SK-N-SH treated with all-trans-retinoic acid at 6 μM for 48 hours (cell line): ENCODE results near the gene CDH4.

Experiments
- ARNTL ChIP-seq: fragments of 450-650 bp; formaldehyde crosslinking; IDR thresholded peaks from 2 replicates; pipeline ENCODE4 v1.5.0; 2020; ENCODE audit warnings: low read depth, mild to moderate bottlenecking, moderate library complexity, borderline replicate concordance
- BACH2 ChIP-seq: fragments of 250-450 bp; sonication (Bioruptor Pico); IDR thresholded peaks from 2 replicates; pipeline ENCODE4 v1.9.0; 2021; ENCODE audit warnings: mild to moderate bottlenecking, borderline replicate concordance
- CSRNP3 ChIP-seq: fragments of 250-450 bp; sonication (Bioruptor Pico); IDR thresholded peaks from 2 replicates; pipeline ENCODE4 v1.5.1; 2021; ENCODE audit warnings: mild to moderate bottlenecking, moderate library complexity
- ISL1 ChIP-seq: fragments of 250-450 bp; sonication (Bioruptor Pico); IDR thresholded peaks from 2 replicates; pipeline ENCODE4 v2.1.2; 2022; ENCODE audit warnings: mild to moderate bottlenecking, moderate library complexity
- PATZ1 ChIP-seq: fragments of 250-450 bp; sonication (Bioruptor Pico); IDR thresholded peaks from 2 replicates; pipeline ENCODE4 v1.8.0; 2020; ENCODE audit warnings: mild to moderate bottlenecking, moderate library complexity, borderline replicate concordance
- ZC3H10 ChIP-seq: fragments of 250-450 bp; sonication (Bioruptor Pico); IDR thresholded peaks from 2 replicates; pipeline ENCODE4 v1.5.1; 2021; ENCODE audit warnings: mild to moderate bottlenecking, moderate library complexity
- ZFP3 ChIP-seq: fragments of 250-450 bp; sonication (Bioruptor Pico); IDR thresholded peaks from 2 replicates; pipeline ENCODE4 v1.5.0; 2020; ENCODE audit warnings: mild to moderate bottlenecking, moderate library complexity
- ZFP30 ChIP-seq: fragments of 450-650 bp; formaldehyde crosslinking; IDR thresholded peaks from 2 replicates; pipeline ENCODE4 v1.5.0; 2022; ENCODE audit warnings: mild to moderate bottlenecking, moderate library complexity
- ZNF565 ChIP-seq: fragments of 450-650 bp; formaldehyde crosslinking; conservative IDR thresholded peaks from 2 replicates; pipeline ENCODE4 v1.5.0; 2020; ENCODE audit warnings: low read depth, mild to moderate bottlenecking, moderate library complexity
- ZNF70 ChIP-seq: fragments of 450-650 bp; formaldehyde crosslinking; IDR thresholded peaks from 2 replicates; pipeline ENCODE4 v1.5.0; 2020; ENCODE audit warnings: mild to moderate bottlenecking, moderate library complexity
- TF ChIP-seq, protein P1 (sequence below): fragments of 250-450 bp; sonication (Bioruptor Pico); IDR thresholded peaks from 2 replicates; pipeline ENCODE4 v1.5.1; 2020; ENCODE audit warnings: low read depth, mild to moderate bottlenecking, moderate library complexity
- TF ChIP-seq, protein P2 (sequence below): fragments of 250-450 bp; sonication (Bioruptor Pico); IDR thresholded peaks from 2 replicates; pipeline ENCODE4 v1.8.0; 2021; ENCODE audit warnings: low read depth, mild to moderate bottlenecking, moderate library complexity, borderline replicate concordance
- TF ChIP-seq, protein P3 (sequence below): fragments of 250-450 bp; sonication (Bioruptor Pico); IDR thresholded peaks from 2 replicates; pipeline ENCODE4 v1.5.0; 2020; ENCODE audit warnings: mild to moderate bottlenecking, moderate library complexity

DNA sequence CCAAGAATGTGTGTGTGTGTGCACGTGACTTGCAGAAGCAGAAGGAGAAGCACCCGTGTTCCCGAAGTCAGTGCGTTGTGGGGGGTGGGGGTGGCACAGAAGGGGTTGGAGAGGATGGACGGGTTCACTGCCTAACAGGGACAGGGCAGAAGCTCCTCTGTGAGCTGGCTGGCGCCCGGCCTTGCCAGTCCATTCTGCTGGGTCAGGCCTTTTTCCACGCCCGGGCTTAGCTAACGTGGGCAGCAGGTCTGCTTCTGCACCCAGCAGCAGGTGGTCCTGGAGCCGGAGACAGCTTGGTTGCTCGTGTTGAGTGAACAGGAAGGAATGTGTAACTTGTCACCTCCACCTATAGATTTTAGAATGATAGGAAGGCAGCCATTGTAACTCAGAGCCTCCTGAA, 374.4 kb downstream of the CDH4 start:
- TF ChIP-seq PATZ1 (CRISPR knock-in tag) (no peak), CSRNP3 (CRISPR knock-in tag) (no peak), ZFP3 (CRISPR knock-in tag) (no peak), ARNTL (CRISPR knock-in tag) (no peak), ZNF565 (CRISPR knock-in tag) (no peak), BACH2 (CRISPR knock-in tag) (no peak), ZNF70 (CRISPR knock-in tag) (no peak), ZFP30 (no peak), ISL1 (no peak), ZC3H10 (CRISPR knock-in tag) (no peak)
- TF ChIP-seq, protein P1, sequence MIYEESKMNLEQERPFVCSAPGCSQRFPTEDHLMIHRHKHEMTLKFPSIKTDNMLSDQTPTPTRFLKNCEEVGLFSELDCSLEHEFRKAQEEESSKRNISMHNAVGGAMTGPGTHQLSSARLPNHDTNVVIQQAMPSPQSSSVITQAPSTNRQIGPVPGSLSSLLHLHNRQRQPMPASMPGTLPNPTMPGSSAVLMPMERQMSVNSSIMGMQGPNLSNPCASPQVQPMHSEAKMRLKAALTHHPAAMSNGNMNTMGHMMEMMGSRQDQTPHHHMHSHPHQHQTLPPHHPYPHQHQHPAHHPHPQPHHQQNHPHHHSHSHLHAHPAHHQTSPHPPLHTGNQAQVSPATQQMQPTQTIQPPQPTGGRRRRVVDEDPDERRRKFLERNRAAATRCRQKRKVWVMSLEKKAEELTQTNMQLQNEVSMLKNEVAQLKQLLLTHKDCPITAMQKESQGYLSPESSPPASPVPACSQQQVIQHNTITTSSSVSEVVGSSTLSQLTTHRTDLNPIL (CRISPR knock-in tag), result no peak
- TF ChIP-seq, protein P2, sequence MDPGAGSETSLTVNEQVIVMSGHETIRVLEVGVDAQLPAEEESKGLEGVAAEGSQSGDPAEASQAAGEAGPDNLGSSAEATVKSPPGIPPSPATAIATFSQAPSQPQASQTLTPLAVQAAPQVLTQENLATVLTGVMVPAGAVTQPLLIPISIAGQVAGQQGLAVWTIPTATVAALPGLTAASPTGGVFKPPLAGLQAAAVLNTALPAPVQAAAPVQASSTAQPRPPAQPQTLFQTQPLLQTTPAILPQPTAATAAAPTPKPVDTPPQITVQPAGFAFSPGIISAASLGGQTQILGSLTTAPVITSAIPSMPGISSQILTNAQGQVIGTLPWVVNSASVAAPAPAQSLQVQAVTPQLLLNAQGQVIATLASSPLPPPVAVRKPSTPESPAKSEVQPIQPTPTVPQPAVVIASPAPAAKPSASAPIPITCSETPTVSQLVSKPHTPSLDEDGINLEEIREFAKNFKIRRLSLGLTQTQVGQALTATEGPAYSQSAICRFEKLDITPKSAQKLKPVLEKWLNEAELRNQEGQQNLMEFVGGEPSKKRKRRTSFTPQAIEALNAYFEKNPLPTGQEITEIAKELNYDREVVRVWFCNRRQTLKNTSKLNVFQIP (CRISPR knock-in tag), result no peak
- TF ChIP-seq, protein P3, sequence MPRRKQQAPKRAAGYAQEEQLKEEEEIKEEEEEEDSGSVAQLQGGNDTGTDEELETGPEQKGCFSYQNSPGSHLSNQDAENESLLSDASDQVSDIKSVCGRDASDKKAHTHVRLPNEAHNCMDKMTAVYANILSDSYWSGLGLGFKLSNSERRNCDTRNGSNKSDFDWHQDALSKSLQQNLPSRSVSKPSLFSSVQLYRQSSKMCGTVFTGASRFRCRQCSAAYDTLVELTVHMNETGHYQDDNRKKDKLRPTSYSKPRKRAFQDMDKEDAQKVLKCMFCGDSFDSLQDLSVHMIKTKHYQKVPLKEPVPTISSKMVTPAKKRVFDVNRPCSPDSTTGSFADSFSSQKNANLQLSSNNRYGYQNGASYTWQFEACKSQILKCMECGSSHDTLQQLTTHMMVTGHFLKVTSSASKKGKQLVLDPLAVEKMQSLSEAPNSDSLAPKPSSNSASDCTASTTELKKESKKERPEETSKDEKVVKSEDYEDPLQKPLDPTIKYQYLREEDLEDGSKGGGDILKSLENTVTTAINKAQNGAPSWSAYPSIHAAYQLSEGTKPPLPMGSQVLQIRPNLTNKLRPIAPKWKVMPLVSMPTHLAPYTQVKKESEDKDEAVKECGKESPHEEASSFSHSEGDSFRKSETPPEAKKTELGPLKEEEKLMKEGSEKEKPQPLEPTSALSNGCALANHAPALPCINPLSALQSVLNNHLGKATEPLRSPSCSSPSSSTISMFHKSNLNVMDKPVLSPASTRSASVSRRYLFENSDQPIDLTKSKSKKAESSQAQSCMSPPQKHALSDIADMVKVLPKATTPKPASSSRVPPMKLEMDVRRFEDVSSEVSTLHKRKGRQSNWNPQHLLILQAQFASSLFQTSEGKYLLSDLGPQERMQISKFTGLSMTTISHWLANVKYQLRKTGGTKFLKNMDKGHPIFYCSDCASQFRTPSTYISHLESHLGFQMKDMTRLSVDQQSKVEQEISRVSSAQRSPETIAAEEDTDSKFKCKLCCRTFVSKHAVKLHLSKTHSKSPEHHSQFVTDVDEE, result no peak
